Measurements from ENCODE around the gene CDS2.

Gene CDS2

GRCh38 chr20:5127859-5128424 lies 1.1 kb downstream of the CDS2 start:
- Mint-ChIP-seq H3K36me3 (ENCODE audit: low read depth) (peaks cover 37% of the 10 kb centered on the region), H3K27ac (peak overlapping the region; percentile 96), H3K9me3 (no peaks in the 10 kb centered on the region), H3K4me1 (ENCODE audit: low read depth) (peaks cover 38% of the 10 kb centered on the region), H3K27me3 (no peaks in the 10 kb centered on the region), H3K4me3 (peak overlapping the region; percentile 97)
- intact Hi-C loops (cut with micrococcal nuclease), result loop anchor here (5.0 kb wide), 1 partner anchor 44 kb away; no protein-coding TSS in a partner anchor

- Mint-ChIP-seq H3K27me3 (no peaks in the 10 kb centered on the region), H3K27ac (peak overlapping the region; percentile 96), H3K9me3 (no peaks in the 10 kb centered on the region), H3K4me3 (peak overlapping the region; percentile 97), H3K4me1 (ENCODE audit: low read depth) (peaks cover 35% of the 10 kb centered on the region), H3K36me3 (ENCODE audit: low read depth) (peaks cover 37% of the 10 kb centered on the region)
- intact Hi-C loops (cut with micrococcal nuclease), result loop anchor here (5.0 kb wide), 1 partner anchor 43 kb away; no protein-coding TSS in a partner anchor
These were observed 2.1 kb downstream of the CDS2 start for GRCh38 chr20:5128886-5129285.

GRCh38 chr20:5131502-5131901 lies 4.7 kb downstream of the CDS2 start:
- no peak overlapping the region for H3K4me3 Mint-ChIP-seq
- intact Hi-C loops (cut with micrococcal nuclease), result no loop called here

GRCh38 chr20:5133998-5134397 lies 7.2 kb downstream of the CDS2 start:
- Mint-ChIP-seq H3K4me1 (ENCODE audit: low read depth) (peaks cover 30% of the 10 kb centered on the region), H3K27ac (no peak overlapping the region)

More at GRCh38 chr20:5131502-5131901, 4.7 kb downstream of the CDS2 start:
- Mint-ChIP-seq H3K27me3 (no peaks in the 10 kb centered on the region), H3K4me1 (ENCODE audit: low read depth) (peaks cover 39% of the 10 kb centered on the region), H3K9me3 (no peaks in the 10 kb centered on the region), H3K36me3 (ENCODE audit: low read depth) (peaks cover 53% of the 10 kb centered on the region), H3K27ac (no peak overlapping the region)

GRCh38 chr20:5135363-5136012 lies 8.7 kb downstream of the CDS2 start:
- H3K27me3 Mint-ChIP-seq, result no peaks in the 10 kb centered on the region
- no peak overlapping the region for H3K4me3 Mint-ChIP-seq
- H3K9me3 Mint-ChIP-seq, result no peaks in the 10 kb centered on the region
- peaks cover 26% of the 10 kb centered on the region for H3K36me3 Mint-ChIP-seq (ENCODE audit: low read depth)
- intact Hi-C loops (cut with micrococcal nuclease), result no loop called here
- peaks cover 28% of the 10 kb centered on the region for H3K4me1 Mint-ChIP-seq (ENCODE audit: low read depth)
- H3K27ac Mint-ChIP-seq, result no peak overlapping the region

More at GRCh38 chr20:5133998-5134397, 7.2 kb downstream of the CDS2 start:
- Mint-ChIP-seq H3K4me3 (no peak overlapping the region), H3K27me3 (no peaks in the 10 kb centered on the region), H3K9me3 (no peaks in the 10 kb centered on the region), H3K36me3 (ENCODE audit: low read depth) (peaks cover 38% of the 10 kb centered on the region)
- intact Hi-C loops (cut with micrococcal nuclease), result no loop called here

GRCh38 chr20:5136096-5136495 lies 9.3 kb downstream of the CDS2 start:
- Mint-ChIP-seq H3K27ac (no peak overlapping the region), H3K36me3 (ENCODE audit: low read depth) (peaks cover 22% of the 10 kb centered on the region), H3K27me3 (no peaks in the 10 kb centered on the region), H3K9me3 (no peaks in the 10 kb centered on the region), H3K4me1 (ENCODE audit: low read depth) (peaks cover 29% of the 10 kb centered on the region), H3K4me3 (no peak overlapping the region)
- intact Hi-C loops (cut with micrococcal nuclease), result no loop called here

- Mint-ChIP-seq H3K27me3 (no peaks in the 10 kb centered on the region), H3K4me3 (no peak overlapping the region), H3K4me1 (ENCODE audit: low read depth) (peaks cover 57% of the 10 kb centered on the region), H3K9me3 (no peaks in the 10 kb centered on the region), H3K27ac (no peak overlapping the region), H3K36me3 (ENCODE audit: low read depth) (peaks cover 20% of the 10 kb centered on the region)
- intact Hi-C loops (cut with micrococcal nuclease), result loop anchor here (5.0 kb wide), 1 partner anchor 37 kb away; no protein-coding TSS in a partner anchor
These were observed 13.4 kb downstream of the CDS2 start for GRCh38 chr20:5140195-5140594.

GRCh38 chr20:5141615-5142014 lies 14.8 kb downstream of the CDS2 start:
- H3K27ac Mint-ChIP-seq, result peak overlapping the region; percentile 95

GRCh38 chr20:5143851-5144250 lies 17.0 kb downstream of the CDS2 start:
- Mint-ChIP-seq H3K27ac (peak overlapping the region; percentile 95), H3K4me1 (ENCODE audit: low read depth) (peaks cover 71% of the 10 kb centered on the region), H3K4me3 (peak overlapping the region; percentile 50), H3K9me3 (no peaks in the 10 kb centered on the region), H3K36me3 (ENCODE audit: low read depth) (peaks cover 21% of the 10 kb centered on the region), H3K27me3 (no peaks in the 10 kb centered on the region)
- intact Hi-C loops (cut with micrococcal nuclease), result loop anchor here (5.0 kb wide), 1 partner anchor 33 kb away; no protein-coding TSS in a partner anchor

More at GRCh38 chr20:5141615-5142014, 14.8 kb downstream of the CDS2 start:
- Mint-ChIP-seq H3K9me3 (no peaks in the 10 kb centered on the region), H3K27me3 (no peaks in the 10 kb centered on the region), H3K36me3 (ENCODE audit: low read depth) (peaks cover 18% of the 10 kb centered on the region), H3K4me3 (no peak overlapping the region), H3K4me1 (ENCODE audit: low read depth) (peaks cover 59% of the 10 kb centered on the region)
- intact Hi-C loops (cut with micrococcal nuclease), result loop anchor here (5.0 kb wide), 1 partner anchor 36 kb away; no protein-coding TSS in a partner anchor

GRCh38 chr20:5145365-5146098 lies 18.7 kb downstream of the CDS2 start:
- Mint-ChIP-seq H3K27me3 (no peaks in the 10 kb centered on the region), H3K9me3 (no peaks in the 10 kb centered on the region), H3K4me1 (ENCODE audit: low read depth) (peaks cover 86% of the 10 kb centered on the region), H3K27ac (peak overlapping the region; percentile 95), H3K4me3 (no peak overlapping the region), H3K36me3 (ENCODE audit: low read depth) (peaks cover 27% of the 10 kb centered on the region)
- intact Hi-C loops (cut with micrococcal nuclease), result no loop called here

GRCh38 chr20:5146099-5146668 lies 19.4 kb downstream of the CDS2 start:
- H3K36me3 Mint-ChIP-seq (ENCODE audit: low read depth), result peaks cover 27% of the 10 kb centered on the region
- no peaks in the 10 kb centered on the region for H3K27me3 Mint-ChIP-seq
- H3K4me1 Mint-ChIP-seq (ENCODE audit: low read depth), result peaks cover 85% of the 10 kb centered on the region
- H3K9me3 Mint-ChIP-seq, result no peaks in the 10 kb centered on the region
- peak overlapping the region; percentile 95 for H3K27ac Mint-ChIP-seq
- no peak overlapping the region for H3K4me3 Mint-ChIP-seq
- intact Hi-C loops (cut with micrococcal nuclease), result no loop called here

GRCh38 chr20:5146871-5147592 lies 20.2 kb downstream of the CDS2 start:
- Mint-ChIP-seq H3K27ac (peak overlapping the region; percentile 82), H3K4me1 (ENCODE audit: low read depth) (peaks cover 78% of the 10 kb centered on the region), H3K4me3 (no peak overlapping the region), H3K9me3 (no peaks in the 10 kb centered on the region), H3K36me3 (ENCODE audit: low read depth) (peaks cover 22% of the 10 kb centered on the region), H3K27me3 (no peaks in the 10 kb centered on the region)
- intact Hi-C loops (cut with micrococcal nuclease), result no loop called here

- peaks cover 84% of the 10 kb centered on the region for H3K4me1 Mint-ChIP-seq (ENCODE audit: low read depth)
- H3K4me3 Mint-ChIP-seq, result no peak overlapping the region
These were observed 21.8 kb downstream of the CDS2 start for GRCh38 chr20:5148581-5148980.

More at GRCh38 chr20:5148581-5148980, 21.8 kb downstream of the CDS2 start:
- intact Hi-C loops (cut with micrococcal nuclease), result no loop called here
- peak overlapping the region; percentile 82 for H3K27ac Mint-ChIP-seq
- no peaks in the 10 kb centered on the region for H3K9me3 Mint-ChIP-seq
- no peaks in the 10 kb centered on the region for H3K27me3 Mint-ChIP-seq
- peaks cover 25% of the 10 kb centered on the region for H3K36me3 Mint-ChIP-seq (ENCODE audit: low read depth)
